Fibroblast of lung (primary cell): Measurements from ENCODE around the gene DOCK3.

ENCODE experiments used
- EZH2 ChIP-seq: IDR thresholded peaks from 2 replicates; pipeline ENCODE4 v1.5.1; 2012; ENCODE audit warnings: low read length, control low read depth, mild to moderate bottlenecking; ENCODE audit errors: missing control alignments
- TF ChIP-seq, protein P1 (sequence below), 2 donors: IDR thresholded peaks in 1 of 2; conservative IDR thresholded peaks in 1 of 2; 1 replicate in 1 of 2; 2 replicates in 1 of 2; pipeline ENCODE4 v1.5.1; 2011 to 2012; ENCODE audit warnings: low read length in 2 of 2, control low read depth in 1 of 2, inconsistent platforms in 1 of 2, low read depth in 1 of 2, mild to moderate bottlenecking in 1 of 2

DNA sequence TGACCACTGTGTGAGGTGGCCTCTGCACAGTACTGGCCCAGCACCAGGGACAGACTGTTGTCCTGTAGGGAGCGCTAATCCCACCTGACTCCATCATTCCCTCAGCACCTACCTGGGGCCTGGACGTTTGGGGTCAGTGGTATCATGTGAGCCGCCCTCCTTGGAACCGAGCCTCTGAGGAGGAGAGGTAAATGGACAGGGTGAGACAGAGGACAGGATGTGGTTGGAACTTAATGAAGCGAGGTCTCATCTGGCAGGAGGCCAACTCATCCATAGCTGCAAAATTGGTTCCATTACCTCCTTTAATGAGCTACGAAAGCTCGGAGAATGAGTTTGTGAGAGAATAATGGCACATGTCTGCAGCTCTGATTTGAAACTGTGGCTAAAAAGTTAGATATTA lies 43.9 kb upstream of the DOCK3 start:
- TF ChIP-seq, protein P1, sequence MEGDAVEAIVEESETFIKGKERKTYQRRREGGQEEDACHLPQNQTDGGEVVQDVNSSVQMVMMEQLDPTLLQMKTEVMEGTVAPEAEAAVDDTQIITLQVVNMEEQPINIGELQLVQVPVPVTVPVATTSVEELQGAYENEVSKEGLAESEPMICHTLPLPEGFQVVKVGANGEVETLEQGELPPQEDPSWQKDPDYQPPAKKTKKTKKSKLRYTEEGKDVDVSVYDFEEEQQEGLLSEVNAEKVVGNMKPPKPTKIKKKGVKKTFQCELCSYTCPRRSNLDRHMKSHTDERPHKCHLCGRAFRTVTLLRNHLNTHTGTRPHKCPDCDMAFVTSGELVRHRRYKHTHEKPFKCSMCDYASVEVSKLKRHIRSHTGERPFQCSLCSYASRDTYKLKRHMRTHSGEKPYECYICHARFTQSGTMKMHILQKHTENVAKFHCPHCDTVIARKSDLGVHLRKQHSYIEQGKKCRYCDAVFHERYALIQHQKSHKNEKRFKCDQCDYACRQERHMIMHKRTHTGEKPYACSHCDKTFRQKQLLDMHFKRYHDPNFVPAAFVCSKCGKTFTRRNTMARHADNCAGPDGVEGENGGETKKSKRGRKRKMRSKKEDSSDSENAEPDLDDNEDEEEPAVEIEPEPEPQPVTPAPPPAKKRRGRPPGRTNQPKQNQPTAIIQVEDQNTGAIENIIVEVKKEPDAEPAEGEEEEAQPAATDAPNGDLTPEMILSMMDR (conservative IDR thresholded peaks at IDR 0.05 in 1 of 2, IDR thresholded peaks at IDR 0.05 in 1 of 2; ENCODE audit: low read depth in 1 of 2, low read length in 2 of 2), result no peak
- no peak for TF ChIP-seq EZH2
